ENCODE results near the gene F8. TPM values are rescaled to one million over a fixed set of nuclear protein-coding genes. Genes with fewer than 3 reads are reported as not detected.

Gene F8
- total RNA-seq, 1 experiment from 2014 or later: 0.20 TPM

GRCh38 chrX:154806837-154807501 is 215.6 kb downstream of the F8 start:
- H3K9me3 ChIP-seq: no peaks in the 10 kb centered on the region
- H3K27me3 ChIP-seq (replicated peaks; ENCODE audit: control insufficient read depth, insufficient read depth, low read length): no peaks in the 10 kb centered on the region
- no peak overlapping the region for H3K4me3 ChIP-seq (ENCODE audit: low read depth, low read length)
- no peaks in the 10 kb centered on the region for H3K27me3 Mint-ChIP-seq (ENCODE audit: insufficient read depth, unreplicated experiment)
- DNase-seq: no peak
- H3K4me1 Mint-ChIP-seq (ENCODE audit: low read depth, unreplicated experiment): no peaks in the 10 kb centered on the region
- peaks cover 3% of the 10 kb centered on the region; the same call in 1 of the 2 replicates for H3K4me1 ChIP-seq
- H3K4me3 Mint-ChIP-seq (ENCODE audit: unreplicated experiment): no peak overlapping the region
- no TSS peak for BruUV-seq (replicated peaks)
- H3K9me3 Mint-ChIP-seq (ENCODE audit: unreplicated experiment): no peaks in the 10 kb centered on the region
- POLR2A ChIA-PET: interaction anchor here (1.0 kb wide), 1 partner anchor 11 kb away, joined by 3 read pairs; no protein-coding TSS in a partner anchor
- H3K36me3 Mint-ChIP-seq (ENCODE audit: insufficient read depth, unreplicated experiment): no peaks in the 10 kb centered on the region
- intact Hi-C loops (cut with micrococcal nuclease; ENCODE audit: unreplicated experiment): no loop called here
- TF ChIP-seq CTCF (IDR thresholded peaks at IDR 0.05; ENCODE audit: insufficient read depth in 1 of 2, low read depth in 1 of 2, low read length in 1 of 2, severe bottlenecking in 1 of 2, unreplicated experiment in 1 of 2): no peak
- no peaks in the 10 kb centered on the region for H3K36me3 ChIP-seq (ENCODE audit: control insufficient read depth, insufficient read depth, low read length)
- H3K27ac Mint-ChIP-seq (ENCODE audit: unreplicated experiment): no peak overlapping the region
- CTCF ChIA-PET: no interaction called here

GRCh38 chrX:154805696-154806091 is 216.8 kb downstream of the F8 start:
- no peaks in the 10 kb centered on the region for H3K4me1 Mint-ChIP-seq (ENCODE audit: low read depth, unreplicated experiment)
- no peaks in the 10 kb centered on the region for H3K36me3 ChIP-seq (ENCODE audit: control insufficient read depth, insufficient read depth, low read length)
- peak overlapping the region; percentile 73 for H3K27ac Mint-ChIP-seq (ENCODE audit: unreplicated experiment)
- peaks cover 11% of the 10 kb centered on the region for H3K4me1 ChIP-seq
- intact Hi-C loops (cut with micrococcal nuclease; ENCODE audit: unreplicated experiment): loop anchor here (1.0 kb wide), 1 partner anchor 43 kb away; the partner anchor contains the start of gene DKC1
- TF ChIP-seq CTCF (IDR thresholded peaks at IDR 0.05; ENCODE audit: insufficient read depth in 1 of 2, low read depth in 1 of 2, low read length in 1 of 2, severe bottlenecking in 1 of 2, unreplicated experiment in 1 of 2): no peak
- no peaks in the 10 kb centered on the region for H3K9me3 Mint-ChIP-seq (ENCODE audit: unreplicated experiment)
- no peak for DNase-seq
- POLR2A ChIA-PET: interaction anchor here (0.6 to 1.7 kb wide), 5 partner anchors 12 to 1194 kb away, joined by 3 to 4 read pairs (median 3); partner anchors contain the start of gene SLC10A3
- H3K4me3 Mint-ChIP-seq (ENCODE audit: unreplicated experiment): peak overlapping the region; percentile 87
- CTCF ChIA-PET: interaction anchor here (0.6 kb wide), 2 partner anchors 21 to 28 kb away, joined by 3 read pairs; no protein-coding TSS in a partner anchor
- no TSS peak for BruUV-seq (replicated peaks)
- no peaks in the 10 kb centered on the region for H3K27me3 Mint-ChIP-seq (ENCODE audit: insufficient read depth, unreplicated experiment)
- H3K27me3 ChIP-seq (replicated peaks; ENCODE audit: control insufficient read depth, insufficient read depth, low read length): no peaks in the 10 kb centered on the region
- no peaks in the 10 kb centered on the region for H3K36me3 Mint-ChIP-seq (ENCODE audit: insufficient read depth, unreplicated experiment)
- H3K4me3 ChIP-seq (ENCODE audit: low read depth, low read length): peak overlapping the region; percentile 63
- no peaks in the 10 kb centered on the region for H3K9me3 ChIP-seq

- Mint-ChIP-seq H3K4me1 (ENCODE audit: low read depth, unreplicated experiment) (no peaks in the 10 kb centered on the region), H3K9me3 (ENCODE audit: unreplicated experiment) (no peaks in the 10 kb centered on the region), H3K27me3 (ENCODE audit: insufficient read depth, unreplicated experiment) (no peaks in the 10 kb centered on the region), H3K4me3 (ENCODE audit: unreplicated experiment) (peak within 1 kb of the TSS; percentile 87), H3K36me3 (ENCODE audit: insufficient read depth, unreplicated experiment) (no peaks in the 10 kb centered on the region), H3K27ac (ENCODE audit: unreplicated experiment) (peak within 1 kb of the TSS; percentile 73)
- no peak for TF ChIP-seq CTCF (IDR thresholded peaks at IDR 0.05; ENCODE audit: insufficient read depth in 1 of 2, low read depth in 1 of 2, low read length in 1 of 2, severe bottlenecking in 1 of 2, unreplicated experiment in 1 of 2)
- no TSS peak for BruUV-seq (replicated peaks)
- CTCF ChIA-PET: interaction anchor here (0.6 kb wide), 2 partner anchors 22 to 29 kb away, joined by 3 read pairs; no protein-coding TSS in a partner anchor
- POLR2A ChIA-PET: interaction anchor here (0.6 to 1.7 kb wide), 4 partner anchors 24 to 1193 kb away, joined by 3 to 4 read pairs (median 4); partner anchors contain the start of gene SLC10A3
- Histone ChIP-seq H3K9me3 (no peaks in the 10 kb centered on the region), H3K4me3 (ENCODE audit: low read depth, low read length) (peak within 1 kb of the TSS; percentile 63), H3K36me3 (ENCODE audit: control insufficient read depth, insufficient read depth, low read length) (no peaks in the 10 kb centered on the region), H3K4me1 (peaks cover 17% of the 10 kb centered on the region), H3K27me3 (replicated peaks; ENCODE audit: control insufficient read depth, insufficient read depth, low read length) (no peaks in the 10 kb centered on the region)
- peak; percentile 75 to 86 for DNase-seq
- intact Hi-C loops (cut with micrococcal nuclease; ENCODE audit: unreplicated experiment): loop anchor here (1.0 kb wide), 1 partner anchor 43 kb away; the partner anchor contains the start of gene DKC1
These were observed 217.4 kb downstream of the F8 start, which contains the start of gene MPP1 for GRCh38 chrX:154804957-154805695. TSS of gene MPP1 (minus strand) at chrX:154805485. CDS start at chrX:154805373, 112 bp downstream.
